GM12873 (cell line): ENCODE measurements around the gene LRRIQ1.

Experiments used
- TF ChIP-seq, protein P1 (sequence below): IDR thresholded peaks from 2 replicates; pipeline ENCODE4 v1.5.1; 2012; ENCODE audit warnings: low read depth, mild to moderate bottlenecking, moderate library complexity, low read length, control low read depth; ENCODE audit not compliant: insufficient read depth; ENCODE audit errors: missing control alignments

LRRIQ1 gene, protein sequence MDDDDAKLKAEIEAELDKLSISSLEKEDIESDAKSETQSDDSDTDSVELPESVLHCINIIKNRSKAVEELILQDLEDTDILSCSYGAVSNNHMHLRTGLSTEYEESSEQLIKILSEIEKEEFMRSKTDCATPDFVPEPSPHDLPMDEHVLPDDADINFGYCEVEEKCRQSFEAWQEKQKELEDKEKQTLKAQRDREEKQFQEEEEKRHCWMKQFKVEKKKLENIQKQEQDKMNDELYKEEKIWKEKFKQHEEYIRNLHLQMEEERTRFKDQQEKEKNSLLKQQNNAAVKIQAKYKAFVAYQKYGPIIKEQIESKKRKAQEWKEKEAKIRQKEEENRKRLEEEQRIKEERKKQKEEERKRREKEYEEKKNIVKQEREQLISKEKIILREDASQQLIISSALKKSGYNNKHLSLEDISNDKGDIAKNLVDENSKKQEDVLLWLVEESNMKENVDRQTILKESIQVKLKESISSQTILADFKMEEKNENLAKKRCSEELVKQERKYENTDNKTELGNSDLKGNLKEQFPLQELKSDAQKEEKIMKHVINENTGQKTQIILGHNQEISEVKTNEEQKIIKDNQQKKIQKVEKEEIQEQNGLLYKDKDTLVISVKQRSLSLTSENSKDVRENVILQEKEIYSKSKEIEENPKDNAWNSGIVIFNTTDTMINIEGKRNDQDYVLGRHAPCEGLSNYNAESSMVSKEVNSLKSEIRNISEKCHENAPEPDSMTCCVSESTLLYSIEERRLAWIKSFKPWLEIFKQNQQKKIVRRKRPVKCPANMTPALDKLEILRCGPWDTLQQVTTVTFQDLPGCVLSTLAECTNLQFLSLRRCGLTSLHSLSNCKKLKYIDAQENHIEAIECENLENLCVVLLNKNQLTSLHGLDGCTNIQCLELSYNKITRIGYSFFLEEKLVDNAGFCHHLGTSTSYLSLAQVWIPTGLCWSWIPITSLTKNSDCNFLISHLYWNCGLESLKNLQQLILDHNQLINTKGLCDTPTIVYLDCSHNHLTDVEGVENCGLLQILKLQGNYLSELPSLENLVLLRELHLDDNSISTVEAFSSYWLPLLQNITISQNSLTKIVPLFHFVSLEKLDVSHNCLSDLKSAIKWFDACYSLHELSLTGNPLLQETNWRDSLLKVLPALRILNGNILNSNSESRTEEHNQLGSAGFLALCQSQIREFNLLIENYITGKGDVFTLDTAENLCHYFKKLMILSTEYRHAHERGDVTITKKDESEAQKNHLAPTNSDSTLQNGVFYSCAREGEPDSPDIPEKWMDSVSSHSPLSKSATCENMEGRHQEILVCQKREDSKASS (N-terminal part only)

DNA sequence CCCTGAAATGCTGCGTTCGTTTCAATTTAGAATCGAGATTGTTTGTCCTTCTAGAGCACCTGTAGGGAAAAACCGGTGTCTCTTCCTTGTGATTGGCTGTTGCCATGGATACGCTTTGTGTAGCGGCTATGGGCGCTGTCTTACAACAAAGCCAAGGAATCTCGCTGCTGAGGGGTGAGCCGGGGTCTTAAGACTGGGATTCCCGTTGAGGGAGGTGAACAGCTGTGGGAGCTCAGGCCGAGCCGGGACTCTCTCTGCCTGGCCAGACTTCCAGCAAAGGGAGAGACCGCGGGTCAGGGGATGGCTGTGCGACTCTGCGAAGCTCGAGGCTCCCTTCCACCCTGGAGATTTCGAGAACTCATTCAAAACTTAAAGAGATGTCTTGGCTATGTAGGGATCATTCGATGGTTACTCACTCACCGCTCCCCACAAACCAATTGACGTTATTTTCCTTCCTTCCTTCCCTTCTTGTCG, at the start of gene LRRIQ1, which contains the start of gene TSPAN19:
Gene LRRIQ1 (plus strand): TSS at position 118 of the 474 bp plus-strand sequence. CDS start 1,826 bp downstream, outside the sequence.
Gene TSPAN19 (minus strand): TSS at position 44 of the 474 bp plus-strand sequence. CDS start 6,331 bp downstream, outside the sequence.
- TF ChIP-seq, protein P1, sequence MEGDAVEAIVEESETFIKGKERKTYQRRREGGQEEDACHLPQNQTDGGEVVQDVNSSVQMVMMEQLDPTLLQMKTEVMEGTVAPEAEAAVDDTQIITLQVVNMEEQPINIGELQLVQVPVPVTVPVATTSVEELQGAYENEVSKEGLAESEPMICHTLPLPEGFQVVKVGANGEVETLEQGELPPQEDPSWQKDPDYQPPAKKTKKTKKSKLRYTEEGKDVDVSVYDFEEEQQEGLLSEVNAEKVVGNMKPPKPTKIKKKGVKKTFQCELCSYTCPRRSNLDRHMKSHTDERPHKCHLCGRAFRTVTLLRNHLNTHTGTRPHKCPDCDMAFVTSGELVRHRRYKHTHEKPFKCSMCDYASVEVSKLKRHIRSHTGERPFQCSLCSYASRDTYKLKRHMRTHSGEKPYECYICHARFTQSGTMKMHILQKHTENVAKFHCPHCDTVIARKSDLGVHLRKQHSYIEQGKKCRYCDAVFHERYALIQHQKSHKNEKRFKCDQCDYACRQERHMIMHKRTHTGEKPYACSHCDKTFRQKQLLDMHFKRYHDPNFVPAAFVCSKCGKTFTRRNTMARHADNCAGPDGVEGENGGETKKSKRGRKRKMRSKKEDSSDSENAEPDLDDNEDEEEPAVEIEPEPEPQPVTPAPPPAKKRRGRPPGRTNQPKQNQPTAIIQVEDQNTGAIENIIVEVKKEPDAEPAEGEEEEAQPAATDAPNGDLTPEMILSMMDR: no peak

DNA sequence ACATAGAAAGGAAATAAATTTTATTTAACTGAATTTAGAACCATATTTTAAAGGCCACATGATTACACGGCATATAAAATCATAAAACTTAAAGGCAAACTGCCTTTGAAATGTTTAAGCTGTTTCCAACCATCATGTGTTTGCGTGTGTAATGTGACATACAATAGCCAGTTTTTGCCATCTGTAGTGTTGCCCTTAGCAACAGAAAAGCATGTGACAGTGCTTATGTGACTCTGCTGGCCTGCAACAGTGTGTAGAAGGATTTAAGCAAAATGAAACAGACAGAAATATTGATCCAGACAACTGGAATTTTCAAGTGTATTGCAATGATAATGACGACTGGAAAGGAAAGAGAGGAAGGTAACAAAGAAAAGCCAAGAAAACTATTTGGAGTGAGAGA, 49.6 kb upstream of the LRRIQ1 start:
- TF ChIP-seq, protein P1: no peak

DNA sequence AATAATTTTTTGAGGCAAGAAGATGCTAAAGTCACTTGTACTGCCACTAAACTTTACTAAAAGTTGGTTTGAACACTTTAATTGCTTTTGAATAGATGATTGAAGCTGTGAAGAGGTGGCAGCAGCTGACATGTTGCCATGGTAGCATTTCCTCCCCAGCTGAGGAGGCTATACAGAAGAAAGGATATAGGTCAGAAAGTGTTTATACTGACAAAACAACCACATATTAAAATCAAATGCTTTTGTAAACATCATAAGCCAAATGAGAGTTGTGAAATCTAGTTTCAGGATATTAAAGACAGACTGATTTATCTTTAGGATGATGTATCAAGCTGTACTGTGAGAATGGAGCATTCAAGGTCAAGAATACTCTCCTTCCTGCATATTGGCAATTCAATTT, 41.7 kb upstream of the LRRIQ1 start:
- TF ChIP-seq, protein P1: no peak

DNA sequence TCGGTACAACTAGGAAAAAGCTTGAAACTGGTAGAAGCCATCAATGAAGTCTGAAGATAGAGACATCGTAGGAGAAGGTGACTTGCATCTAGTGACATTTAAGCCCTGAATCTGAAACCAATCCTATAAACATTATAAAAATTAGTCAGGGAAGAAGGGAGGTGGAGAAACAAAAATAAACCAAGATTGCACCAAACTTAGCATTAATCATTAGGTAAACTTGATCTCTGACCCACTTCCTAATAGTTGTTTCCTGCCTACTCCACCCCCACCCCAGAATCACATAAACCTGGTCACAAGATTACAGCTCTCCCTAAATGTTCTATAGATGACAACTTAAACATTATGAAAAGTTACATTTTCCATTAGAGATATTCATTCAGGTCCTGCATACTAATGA, 40.5 kb upstream of the LRRIQ1 start:
- TF ChIP-seq, protein P1: no peak

DNA sequence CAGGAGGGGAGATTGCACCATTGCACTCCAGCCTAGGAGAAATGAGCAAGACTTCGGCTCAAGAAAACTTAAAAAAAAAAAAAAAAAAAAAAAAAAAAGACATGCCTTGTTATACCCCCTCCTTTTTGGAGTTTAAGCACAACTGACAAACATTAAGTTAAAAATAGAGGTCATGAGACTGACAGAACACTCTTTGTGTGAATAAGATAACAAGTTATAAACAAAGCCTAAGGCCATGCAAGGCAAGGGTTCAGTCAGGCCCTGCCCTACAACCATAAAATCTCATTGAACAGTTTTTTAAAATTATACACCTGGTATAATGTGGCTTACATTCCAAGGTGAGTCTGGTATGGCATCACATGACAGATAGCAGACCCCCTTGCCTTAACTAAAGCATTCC, 39.4 kb upstream of the LRRIQ1 start:
- TF ChIP-seq, protein P1: no peak

DNA sequence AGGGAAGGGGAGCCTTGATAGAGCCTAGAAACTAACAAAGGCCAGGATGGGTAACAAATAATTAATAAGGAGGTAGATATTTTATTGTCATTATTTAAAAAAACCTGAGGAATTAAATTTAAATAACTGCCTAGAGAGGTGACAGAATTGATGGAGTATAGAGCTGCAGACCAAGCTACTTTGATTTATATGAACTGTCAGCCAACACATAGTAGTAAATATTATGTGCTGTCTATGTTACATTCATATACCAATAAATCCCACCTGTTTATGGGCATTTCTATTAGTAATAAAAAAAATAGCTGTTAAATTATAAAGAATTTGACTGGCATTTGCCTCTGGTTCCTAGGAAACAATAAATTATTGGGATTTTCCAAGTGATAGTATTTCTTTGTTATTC, 37.8 kb upstream of the LRRIQ1 start:
- TF ChIP-seq, protein P1: no peak

DNA sequence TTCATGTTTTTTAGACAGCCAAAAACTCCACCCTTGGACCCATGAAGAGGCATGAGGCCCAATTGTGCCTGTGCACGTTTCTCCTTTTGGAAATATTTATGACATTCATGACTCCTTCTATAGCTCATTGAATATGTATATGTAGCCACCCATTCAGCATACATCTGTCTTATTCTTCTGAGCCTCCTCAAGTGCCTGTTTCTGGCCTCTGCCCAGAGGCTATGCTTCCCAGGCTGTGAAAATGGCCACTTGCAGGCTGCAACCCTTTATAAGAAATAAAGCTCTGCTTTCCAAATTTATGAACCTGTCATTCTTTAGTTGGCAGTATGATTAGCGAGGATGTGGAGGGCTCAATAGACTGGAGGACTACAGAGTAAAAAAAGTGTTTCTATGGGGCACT, 35.4 kb upstream of the LRRIQ1 start:
- TF ChIP-seq, protein P1: no peak
